Endothelial cell of umbilical vein (primary cell): ENCODE data around the gene CAMK2N1. TPM values are rescaled to one million over a fixed set of nuclear protein-coding genes. Genes with fewer than 3 reads are reported as not detected.

Experiments
- BruUV-seq: library from RNA; stranded (reverse); fragments of 400-500 nt; replicated peaks from 2 replicates; lab custom pipeline; 2021; lab: Mats Ljungman, UMichigan
- CTCF ChIA-PET: fragments of 300-600, 350-600 bp; sonication (Branson Sonifier 250); formaldehyde crosslinking; loops from one replicate; lab custom pipeline; 2021; ENCODE audit warnings: antibody characterized with exemption, inconsistent platforms; lab: Charles Lee
- POLR2A ChIA-PET: fragments of 300-600, 350-600 bp; sonication (Branson Sonifier 250); formaldehyde crosslinking; loops from one replicate; lab custom pipeline; 2021; ENCODE audit warnings: antibody characterized with exemption, inconsistent platforms; lab: Charles Lee
- DNase-seq: peaks from one replicate; pipeline ENCODE4 v3.0.0-alpha.2; 2011; ENCODE audit warnings: low read depth, low spot score
- FAIRE-seq: peaks from 2 replicates; lab custom pipeline; 2011; peaks lifted over from hg19 to GRCh38; lab: Jason Lieb, UNC
- H2AFZ ChIP-seq: 2 replicates; pipeline ENCODE4 v1.6.0; 2012; ENCODE audit warnings: low read depth, low read length, control low read depth, inconsistent platforms
- H3K27ac ChIP-seq: 2 replicates; pipeline ENCODE4 v1.5.1; 2011; ENCODE audit warnings: low read depth, mild to moderate bottlenecking, control low read depth, low read length, moderate library complexity; ENCODE audit not compliant: insufficient read depth
- H3K27me3 ChIP-seq, 2 experiments: 2 replicates each; pipeline versions ENCODE4 v1.6.0 to v1.6.1; 2011; ENCODE audit warnings: low read length in 2 of 2, mixed read lengths in 1 of 2; ENCODE audit not compliant: control insufficient read depth in 2 of 2, insufficient read depth in 2 of 2
- H3K36me3 ChIP-seq, 2 experiments: 2 replicates in 1 of 2; 3 replicates in 1 of 2; pipeline ENCODE4 v1.5.1; 2011; ENCODE audit warnings: low read length in 2 of 2, mild to moderate bottlenecking in 1 of 2, moderate library complexity in 1 of 2; ENCODE audit not compliant: control insufficient read depth in 2 of 2, insufficient read depth in 2 of 2; ENCODE audit errors: extremely low read depth in 1 of 2
- H3K4me1 ChIP-seq: 3 replicates; pipeline ENCODE4 v1.5.1; 2011; ENCODE audit warnings: mild to moderate bottlenecking, low read length; ENCODE audit not compliant: control insufficient read depth, insufficient read depth; ENCODE audit errors: extremely low read depth
- H3K4me2 ChIP-seq: 2 replicates; pipeline ENCODE4 v1.6.1; 2011; ENCODE audit warnings: low read length, control low read depth, mixed read lengths; ENCODE audit not compliant: insufficient read depth
- H3K4me3 ChIP-seq, 3 experiments: fragments of 200-600 bp in 1 of 3; sonication (generic), shearing (Covaris generic) in 1 of 3; replicated peaks in 1 of 3; 2 replicates each; pipeline ENCODE4 v1.5.1; 2011 to 2016; ENCODE audit warnings: control low read depth in 3 of 3, low read length in 3 of 3, mild to moderate bottlenecking in 2 of 3, inconsistent platforms in 1 of 3, low read depth in 1 of 3, moderate library complexity in 1 of 3; ENCODE audit not compliant: insufficient read depth in 1 of 3
- H3K79me2 ChIP-seq: 2 replicates; pipeline ENCODE4 v1.6.0; 2012; ENCODE audit warnings: low read length, inconsistent platforms; ENCODE audit not compliant: control insufficient read depth, insufficient read depth
- H3K9ac ChIP-seq: replicated peaks from 2 replicates; pipeline ENCODE3; 2011; ENCODE audit warnings: low read length, control low read depth; ENCODE audit not compliant: insufficient read depth; ENCODE audit errors: extremely low read depth
- H3K9me1 ChIP-seq: replicated peaks from 3 replicates; pipeline ENCODE4 v1.6.0; 2011; ENCODE audit warnings: mild to moderate bottlenecking, low read length; ENCODE audit not compliant: control insufficient read depth, insufficient read depth; ENCODE audit errors: extremely low read depth
- H3K9me3 ChIP-seq: replicated peaks from 2 replicates; pipeline ENCODE4 v1.5.1; 2012; ENCODE audit warnings: low read length, inconsistent platforms; ENCODE audit not compliant: control insufficient read depth, insufficient read depth
- H4K20me1 ChIP-seq: replicated peaks from 2 replicates; pipeline ENCODE3; 2011; ENCODE audit warnings: mild to moderate bottlenecking, low read length; ENCODE audit not compliant: control insufficient read depth, insufficient read depth; ENCODE audit errors: extremely low read depth
- CTCF ChIP-seq, 2 donors: IDR thresholded peaks; 1 replicate in 1 of 2; 2 replicates in 1 of 2; pipeline ENCODE4 v1.5.1; 2011; ENCODE audit warnings: low read length in 2 of 2, mild to moderate bottlenecking in 2 of 2, moderate library complexity in 2 of 2, control low read depth in 1 of 2, inconsistent platforms in 1 of 2, low read depth in 1 of 2; ENCODE audit not compliant: insufficient read depth in 1 of 2; ENCODE audit errors: extremely low read depth in 1 of 2
- EZH2 ChIP-seq: IDR thresholded peaks from 2 replicates; pipeline ENCODE4 v1.6.1; 2012; ENCODE audit warnings: borderline replicate concordance, low read depth, mild to moderate bottlenecking, moderate library complexity, low read length, inconsistent platforms; ENCODE audit not compliant: severe bottlenecking
- FOS ChIP-seq: IDR thresholded peaks from 2 replicates; pipeline ENCODE4 v1.6.1; 2011; ENCODE audit warnings: mild to moderate bottlenecking, low read length, moderate library complexity, borderline replicate concordance; ENCODE audit not compliant: insufficient read depth
- GATA2 ChIP-seq: IDR thresholded peaks from 2 replicates; pipeline ENCODE4 v1.7.0; 2011; ENCODE audit warnings: low read depth, mild to moderate bottlenecking, moderate library complexity, mixed read lengths, low read length; ENCODE audit not compliant: insufficient read length, insufficient read depth
- JUN ChIP-seq: IDR thresholded peaks from 2 replicates; pipeline ENCODE4 v1.6.1; 2011; ENCODE audit warnings: borderline replicate concordance, low read depth; ENCODE audit not compliant: insufficient read length, insufficient read depth
- MYC ChIP-seq: IDR thresholded peaks from one replicate; pipeline ENCODE4 v1.6.1; 2011; ENCODE audit warnings: mild to moderate bottlenecking, low read depth, low read length
- POLR2A ChIP-seq: IDR thresholded peaks from 2 replicates; pipeline ENCODE4 v1.6.1; 2012; ENCODE audit warnings: low read depth, mild to moderate bottlenecking, control low read depth, low read length
- POLR2AphosphoS5 ChIP-seq: IDR thresholded peaks from 2 replicates; pipeline ENCODE4 v1.6.1; 2012; ENCODE audit warnings: low read depth, mild to moderate bottlenecking, control low read depth, low read length, moderate library complexity; ENCODE audit not compliant: insufficient read depth
- dilution Hi-C: fragments of 300-500 bp; cut with MboI; formaldehyde crosslinking; loops from one replicate; pipeline ENCODE4 v1.15.0; 2019; ENCODE audit warnings: low sequenced_read_pairs; ENCODE audit not compliant: extremely low pct_ligation_motif_present
- intact Hi-C: fragments of 100-400 bp; cut with micrococcal nuclease; formaldehyde crosslinking; loops from one replicate; pipeline ENCODE4 v1.10.0; 2022
- polyA plus RNA-seq, 4 experiments: library from polyadenylated mRNA; depleted of rRNA in 3 of 4; stranded (reverse) in 3 of 4; unstranded in 1 of 4; fragments of >200 nt; gene quantifications; 2 replicates each; pipeline versions ENCODE4 v1.2.1 to v1.2.3, GENCODE V29; 2011 to 2012; ENCODE audit warnings: missing spikeins in 1 of 4
- total RNA-seq: library from RNA; stranded (reverse); gene quantifications from 2 replicates; pipeline ENCODE4 v1.2.3, GENCODE V29; 2021
- TF ChIP-seq, protein P1 (sequence below): IDR thresholded peaks from 2 replicates; pipeline ENCODE4 v1.6.1; 2011; ENCODE audit not compliant: insufficient read depth, insufficient read length

The CAMK2N1 gene
- total and polyA plus RNA-seq, 2 donors (not counting 3 experiments of a cell fraction or from before 2014, with no cell fraction given) = 3.3 to 18.3 TPM

DNA sequence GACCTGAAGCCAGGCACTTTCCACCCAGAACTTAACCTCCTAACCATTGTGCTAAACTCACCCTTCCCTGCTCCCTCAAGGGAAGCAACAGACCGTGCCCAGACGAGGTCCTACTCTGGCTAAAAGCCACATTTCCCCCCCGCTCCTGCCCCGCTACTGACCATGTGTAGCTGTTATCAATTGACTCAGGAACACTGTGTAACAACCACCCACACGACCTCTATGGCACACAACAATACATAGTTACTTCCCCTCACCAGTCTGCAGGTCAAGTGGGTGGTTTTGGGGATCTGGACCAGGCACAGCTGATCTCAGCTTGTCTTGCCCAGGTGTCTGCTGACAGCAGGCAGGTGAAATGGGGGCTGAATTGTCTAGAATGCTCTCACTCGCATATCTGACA, 40.1 kb downstream of the CAMK2N1 start:
- Histone ChIP-seq H3K27ac (no peak overlapping the region), H3K4me2 (no peak overlapping the region), H3K9me3 (no peaks in the 10 kb centered on the region), H3K9me1 (no peaks in the 10 kb centered on the region), H2AFZ (no peak overlapping the region), H3K9ac (no peak overlapping the region), H3K4me3 (no peak overlapping the region), H4K20me1 (no peaks in the 10 kb centered on the region), H3K4me1 (no peaks in the 10 kb centered on the region), H3K27me3 (no peaks in the 10 kb centered on the region), H3K36me3 (no peaks in the 10 kb centered on the region), H3K79me2 (no peaks in the 10 kb centered on the region)
- intact Hi-C loops = no loop called here
- CTCF ChIA-PET = interaction anchor here (0.8 to 0.9 kb wide), 2 partner anchors 14 to 16 kb away, joined by 3 to 4 read pairs; no protein-coding TSS in a partner anchor
- TF ChIP-seq GATA2 (no peak), CTCF (IDR thresholded peaks at IDR 0.05; ENCODE audit: extremely low read depth in 1 of 2, insufficient read depth in 1 of 2, low read depth in 1 of 2, low read length in 2 of 2) (no peak), EZH2 (no peak), FOS (no peak), POLR2A (no peak), POLR2AphosphoS5 (no peak), MYC (no peak), JUN (no peak)
- TF ChIP-seq, protein P1, sequence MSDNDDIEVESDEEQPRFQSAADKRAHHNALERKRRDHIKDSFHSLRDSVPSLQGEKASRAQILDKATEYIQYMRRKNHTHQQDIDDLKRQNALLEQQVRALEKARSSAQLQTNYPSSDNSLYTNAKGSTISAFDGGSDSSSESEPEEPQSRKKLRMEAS = no peak
- dilution Hi-C loops = no loop called here
- no TSS peak for BruUV-seq
- DNase-seq (no peak), FAIRE-seq (no peak)
- POLR2A ChIA-PET = no interaction called here
